GM12878 (cell line): ENCODE results near the gene TACR2. TPM values are rescaled to one million over a fixed set of nuclear protein-coding genes. Genes with fewer than 3 reads are reported as not detected.

Source experiments
- ATAC-seq: fragments of 200-7000 bp; cut with Tn5 transposase; 3 replicates; pipeline ENCODE4 v1.9.1; 2020; ENCODE audit warnings: mild to moderate bottlenecking, moderate library complexity
- BruUV-seq: library from RNA; stranded (reverse); fragments of 400-500 nt; replicated peaks from 2 replicates; lab custom pipeline; 2021; lab: Mats Ljungman, UMichigan
- CTCF ChIA-PET: fragments of 300-600 bp; sonication (Branson Sonifier 250); formaldehyde crosslinking; extraction: SDS; loops from one replicate; lab custom pipeline; 2021; ENCODE audit warnings: inconsistent platforms; lab: Yijun Ruan, JAX
- POLR2A ChIA-PET: fragments of 350-600 bp; formaldehyde crosslinking; extraction: SDS; loops from one replicate; lab custom pipeline; 2021; ENCODE audit warnings: inconsistent platforms; lab: Charles Lee
- RAD21 ChIA-PET: fragments of 300-600 bp; sonication (Branson Sonifier 250); formaldehyde crosslinking; loops from one replicate; lab custom pipeline; 2023; ENCODE audit warnings: antibody characterized with exemption; ENCODE audit not compliant: unreplicated experiment; lab: Charles Lee
- SMC1A ChIA-PET: fragments of 300-600 bp; sonication (Branson Sonifier 250); formaldehyde crosslinking; loops from one replicate; lab custom pipeline; 2023; ENCODE audit not compliant: unreplicated experiment, uncharacterized antibody; lab: Charles Lee
- DNase-seq: peaks from one replicate; pipeline ENCODE4 v3.0.0-alpha.2; 2011; ENCODE audit warnings: low read depth, low spot score
- FAIRE-seq: peaks from 3 replicates; lab custom pipeline; 2011; peaks lifted over from hg19 to GRCh38; lab: Jason Lieb, UNC
- H2AFZ ChIP-seq: 2 replicates; pipeline ENCODE4 v1.6.0; 2011; ENCODE audit warnings: low read depth, low read length, control low read depth; ENCODE audit not compliant: control insufficient read depth
- H3K27ac ChIP-seq: 2 replicates; pipeline ENCODE4 v1.5.1; 2011; ENCODE audit warnings: control low read depth; ENCODE audit not compliant: control insufficient read depth, insufficient read depth
- H3K27me3 ChIP-seq, 2 experiments: replicated peaks in 1 of 2; 2 replicates each; pipeline versions ENCODE4 v1.6.0 to v1.6.1; 2011; ENCODE audit warnings: low read length in 1 of 2; ENCODE audit not compliant: control insufficient read depth in 2 of 2, insufficient read depth in 2 of 2
- H3K36me3 ChIP-seq, 2 experiments: 2 replicates each; pipeline ENCODE4 v1.5.1; 2011; ENCODE audit warnings: low read length in 1 of 2; ENCODE audit not compliant: control insufficient read depth in 2 of 2, insufficient read depth in 2 of 2
- H3K4me1 ChIP-seq: 2 replicates; pipeline ENCODE4 v1.6.1; 2011; ENCODE audit warnings: mild to moderate bottlenecking, low read length, moderate library complexity, mixed read lengths; ENCODE audit not compliant: control insufficient read depth, insufficient read depth
- H3K4me2 ChIP-seq: 2 replicates; pipeline ENCODE4 v1.6.0; 2011; ENCODE audit warnings: control low read depth; ENCODE audit not compliant: control insufficient read depth, insufficient read depth
- H3K4me3 ChIP-seq: fragments of 200-600 bp; sonication (generic); 2 replicates; pipeline ENCODE4 v1.5.1; 2016
- H3K79me2 ChIP-seq: 2 replicates; pipeline ENCODE4 v1.6.0; 2011; ENCODE audit warnings: low read length; ENCODE audit not compliant: control insufficient read depth, insufficient read depth
- H3K9ac ChIP-seq: 2 replicates; pipeline ENCODE4 v1.8.0; 2011; ENCODE audit warnings: low read length, control low read depth, mixed read lengths; ENCODE audit not compliant: control insufficient read depth, insufficient read depth
- H3K9me3 ChIP-seq: replicated peaks from 3 replicates; pipeline ENCODE4 v1.5.1; 2011; ENCODE audit warnings: mild to moderate bottlenecking, low read length; ENCODE audit not compliant: control insufficient read depth, insufficient read depth
- H4K20me1 ChIP-seq: 2 replicates; pipeline ENCODE4 v1.6.0; 2011; ENCODE audit not compliant: control insufficient read depth, insufficient read depth
- BHLHE40 ChIP-seq, 2 experiments: fragments of 450-650 bp in 1 of 2; IDR thresholded peaks; 2 replicates each; pipeline ENCODE4 v1.6.1; 2011 to 2017; ENCODE audit warnings: low read depth in 2 of 2, borderline replicate concordance in 1 of 2, improper control_type of control experiment in 1 of 2, low read length in 1 of 2, mild to moderate bottlenecking in 1 of 2
- MAX ChIP-seq: IDR thresholded peaks from 2 replicates; pipeline ENCODE4 v1.6.1; 2012; ENCODE audit warnings: low read depth, low read length, improper control_type of control experiment
- MYB ChIP-seq: fragments of 150-350 bp; IDR thresholded peaks from 2 replicates; pipeline ENCODE4 v1.6.1; 2014; ENCODE audit warnings: mild to moderate bottlenecking, low read depth, low read length, borderline replicate concordance
- NFXL1 ChIP-seq: fragments of 450-650 bp; IDR thresholded peaks from 2 replicates; pipeline ENCODE4 v1.6.1; 2017; ENCODE audit warnings: antibody characterized with exemption, mild to moderate bottlenecking, borderline replicate concordance
- PBX3 ChIP-seq: IDR thresholded peaks from 2 replicates; pipeline ENCODE4 v1.6.1; 2011; ENCODE audit warnings: mild to moderate bottlenecking, low read depth, low read length, moderate library complexity; ENCODE audit not compliant: insufficient replicate concordance
- POLR2A ChIP-seq: IDR thresholded peaks from 2 replicates; pipeline ENCODE4 v1.6.1; 2011; ENCODE audit warnings: low read depth, mild to moderate bottlenecking, low read length
- TBL1XR1 ChIP-seq: IDR thresholded peaks from 2 replicates; pipeline ENCODE4 v1.6.1; 2012; ENCODE audit warnings: low read depth, low read length, improper control_type of control experiment
- USF2 ChIP-seq: IDR thresholded peaks from 2 replicates; pipeline ENCODE4 v1.6.1; 2011; ENCODE audit warnings: low read depth, low read length, improper control_type of control experiment, borderline replicate concordance
- WRNIP1 ChIP-seq: IDR thresholded peaks from 2 replicates; pipeline ENCODE4 v1.6.1; 2011; ENCODE audit warnings: low read depth, low read length, improper control_type of control experiment, borderline replicate concordance
- YY1 ChIP-seq: IDR thresholded peaks from 2 replicates; pipeline ENCODE4 v1.6.1; 2011; ENCODE audit warnings: low read depth, mild to moderate bottlenecking, low read length
- ZSCAN29 ChIP-seq: fragments of 450-650 bp; IDR thresholded peaks from 2 replicates; pipeline ENCODE4 v1.6.1; 2017; ENCODE audit warnings: mild to moderate bottlenecking, moderate library complexity
- ZZZ3 ChIP-seq: IDR thresholded peaks from 2 replicates; pipeline ENCODE4 v1.6.1; 2011; ENCODE audit warnings: low read depth; ENCODE audit not compliant: control insufficient read depth, insufficient read length
- WGBS: methylation state at CpG from one replicate; pipeline ENCODE4 v1.1.6; 2016; ENCODE audit warnings: low lambda C conversion rate; ENCODE audit not compliant: insufficient replicate concordance, insufficient coverage; ENCODE audit errors: missing lambda C conversion rate; 5-methylcytosine and 5-hydroxymethylcytosine counted together
- in situ Hi-C: fragments of 300-500 bp; cut with MboI; formaldehyde crosslinking; loops from 9 replicates; pipeline ENCODE4 v1.14.3; 2018; ENCODE audit warnings: mixed read lengths
- intact Hi-C: fragments of 100-400 bp; cut with micrococcal nuclease; formaldehyde crosslinking; loops from one replicate; pipeline ENCODE4 v1.14.2; 2022; ENCODE audit not compliant: unreplicated experiment
- polyA plus RNA-seq, 11 experiments: library from polyadenylated mRNA; depleted of rRNA in 4 of 11; unstranded in 6 of 11; stranded (reverse) in 5 of 11; fragments of >200 nt; fragmentation: Nextera tagmentation in 4 of 11; fragmentation: Illumina TruSeq in 1 of 11; extraction: Ambion mirVana in 4 of 11; extraction: Trizol in 1 of 11; gene quantifications; 1 replicate in 1 of 11; 2 replicates in 10 of 11; pipeline versions ENCODE4 v1.2.1 to v1.2.3, GENCODE V29; 2011 to 2016; ENCODE audit warnings: inconsistent platforms in 2 of 11, missing spikeins in 2 of 11, low read depth in 1 of 11
- total RNA-seq, 4 experiments: library from RNA; depleted of rRNA in 3 of 4; stranded (reverse); fragments of >200 nt in 3 of 4; fragmentation: Illumina TruSeq in 1 of 4; extraction: Trizol in 1 of 4; gene quantifications; 2 replicates each; pipeline versions ENCODE4 v1.2.1 to v1.2.3, GENCODE V29; 2013 to 2021

The TACR2 gene
- total and polyA plus RNA-seq, 10 of the 15 experiments (the other 5 are each of a cell fraction or from before 2014, with no cell fraction given): 0.11 TPM; not detected in 9

GRCh38 chr10:69403519-69403918 lies 13.2 kb downstream of the TACR2 start:
- intact Hi-C loops (no loop called here), in situ Hi-C loops (loop anchor here (5.0 to 10.0 kb wide), 2 partner anchors 171 to 409 kb away; no protein-coding TSS in a partner anchor)
- H4K20me1 ChIP-seq: no peaks in the 10 kb centered on the region
- DNase-seq (no peak), FAIRE-seq (no peak), ATAC-seq (no peak)
- ChIA-PET POLR2A (no interaction called here), CTCF (interaction anchor here (2.0 to 2.5 kb wide), 2 partner anchors 11 to 164 kb away, joined by 7 to 9 read pairs; no protein-coding TSS in a partner anchor), RAD21 (interaction anchor here (0.6 to 1.1 kb wide), 2 partner anchors 11 to 102 kb away, joined by 3 to 4 read pairs; no protein-coding TSS in a partner anchor), SMC1A (interaction anchor here (1.0 to 1.8 kb wide), 3 partner anchors 9 to 104 kb away, joined by 3 to 4 read pairs (median 3); no protein-coding TSS in a partner anchor)
- H3K36me3 ChIP-seq: peaks cover 6% of the 10 kb centered on the region in 2 experiments; a peak in 3 of 4 replicates
- H3K9ac ChIP-seq: no peak overlapping the region
- TF ChIP-seq PBX3: no peak
- TF ChIP-seq POLR2A: no peak
- no peak for TF ChIP-seq ZSCAN29
- TF ChIP-seq MAX: no peak
- no TSS peak for BruUV-seq
- H3K79me2 ChIP-seq: no peaks in the 10 kb centered on the region
- 35% methylated on average over 3 of the region's 3 CpGs for WGBS
- no peaks in the 10 kb centered on the region for H3K9me3 ChIP-seq
- H3K27me3 ChIP-seq: no peaks in the 10 kb centered on the region
- no peak overlapping the region for H3K4me3 ChIP-seq
- H3K27ac ChIP-seq: no peak overlapping the region
- H2AFZ ChIP-seq: no peak overlapping the region
- no peak overlapping the region for H3K4me2 ChIP-seq
- peaks cover 7% of the 10 kb centered on the region for H3K4me1 ChIP-seq

GRCh38 chr10:69403066-69403465 lies 13.7 kb downstream of the TACR2 start:
- Histone ChIP-seq H3K27me3 (no peaks in the 10 kb centered on the region), H3K4me2 (no peak overlapping the region), H3K4me3 (no peak overlapping the region), H3K27ac (no peak overlapping the region), H3K36me3 (peaks cover 6% of the 10 kb centered on the region in 2 experiments; a peak in 3 of 4 replicates), H3K9me3 (no peaks in the 10 kb centered on the region), H4K20me1 (no peaks in the 10 kb centered on the region), H3K9ac (no peak overlapping the region), H3K4me1 (peaks cover 3% of the 10 kb centered on the region), H2AFZ (no peak overlapping the region), H3K79me2 (no peaks in the 10 kb centered on the region)
- SMC1A ChIA-PET: interaction anchor here (1.3 to 1.8 kb wide), 2 partner anchors 9 to 104 kb away, joined by 3 read pairs; no protein-coding TSS in a partner anchor
- RAD21 ChIA-PET: interaction anchor here (0.6 kb wide), 1 partner anchor 102 kb away, joined by 4 read pairs; no protein-coding TSS in a partner anchor
- no TSS peak for BruUV-seq
- ATAC-seq: no peak
- WGBS: 100% methylated on average over 1 of the region's 1 CpG
- CTCF ChIA-PET: interaction anchor here (2.0 to 2.5 kb wide), 2 partner anchors 11 to 164 kb away, joined by 7 to 9 read pairs; no protein-coding TSS in a partner anchor
- intact Hi-C loops: no loop called here
- in situ Hi-C loops: loop anchor here (5.0 to 10.0 kb wide), 2 partner anchors 171 to 408 kb away; no protein-coding TSS in a partner anchor
- POLR2A ChIA-PET: no interaction called here
- no peak for FAIRE-seq
- DNase-seq: no peak
- TF ChIP-seq USF2: no peak
- no peak for TF ChIP-seq MYB
- no peak for TF ChIP-seq YY1
- no peak for TF ChIP-seq ZZZ3
- no peak for TF ChIP-seq BHLHE40 (IDR thresholded peaks at IDR 0.05; ENCODE audit: borderline replicate concordance in 1 of 2, low read depth in 2 of 2, low read length in 1 of 2)
- TF ChIP-seq WRNIP1: no peak
- no peak for TF ChIP-seq POLR2A
- no peak for TF ChIP-seq TBL1XR1
- TF ChIP-seq NFXL1: no peak
